ENCODE results near the gene PDGFC. TPM values are rescaled to one million over a fixed set of nuclear protein-coding genes. Genes with fewer than 3 reads are reported as not detected.
A peak's percentile ranks its signal among the peaks of the same experiment; 100 is the strongest.
"Not testable (repeated sequence)": the region's sequence is repeated elsewhere in the genome, so short reads cannot be mapped to it uniquely, and the experiment has no call there.

The PDGFC gene
- total RNA-seq, 1 experiment from 2014 or later, result 30.3 TPM

DNA sequence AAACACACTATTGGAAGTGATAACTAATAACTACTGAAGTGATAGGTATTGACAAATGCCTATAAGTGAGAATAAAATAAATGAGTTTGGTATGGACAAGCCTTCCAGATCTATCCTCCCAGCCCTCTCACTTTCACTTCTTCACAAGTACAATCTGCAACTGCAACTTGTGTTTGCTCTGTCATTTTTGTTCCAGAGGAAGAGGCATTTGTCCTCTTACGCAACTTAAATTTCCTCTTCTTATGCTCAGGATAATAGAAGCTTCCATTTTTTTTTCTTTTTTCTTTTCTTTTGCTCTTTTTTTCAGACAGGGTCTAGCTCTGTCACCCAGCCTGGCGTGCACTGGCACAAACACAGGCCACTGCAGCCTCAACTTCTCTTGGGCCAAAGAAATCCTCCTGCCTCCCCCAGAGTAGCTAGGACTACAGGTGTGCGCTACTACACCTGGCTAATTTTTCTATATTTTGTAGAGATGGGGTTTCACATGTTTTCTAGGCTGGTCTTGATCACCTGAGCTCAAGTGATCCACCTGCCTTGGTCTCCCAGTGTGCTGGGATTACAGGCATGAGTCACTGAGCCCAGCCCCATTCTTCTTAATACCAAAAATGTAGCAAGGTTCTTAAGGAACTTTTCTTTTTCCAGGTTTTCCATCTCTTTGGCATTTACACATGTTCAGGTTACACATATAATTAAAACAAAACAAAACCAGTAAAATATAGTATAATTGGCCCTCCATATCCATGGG is 73.1 kb downstream of the PDGFC start:
- Histone ChIP-seq H3K9me3 (no peaks in the 10 kb centered on the region), H3K4me3 (no peak overlapping the region), H3K27me3 (no peaks in the 10 kb centered on the region), H3K36me3 (no peaks in the 10 kb centered on the region)
- DNase-seq, result no peak

DNA sequence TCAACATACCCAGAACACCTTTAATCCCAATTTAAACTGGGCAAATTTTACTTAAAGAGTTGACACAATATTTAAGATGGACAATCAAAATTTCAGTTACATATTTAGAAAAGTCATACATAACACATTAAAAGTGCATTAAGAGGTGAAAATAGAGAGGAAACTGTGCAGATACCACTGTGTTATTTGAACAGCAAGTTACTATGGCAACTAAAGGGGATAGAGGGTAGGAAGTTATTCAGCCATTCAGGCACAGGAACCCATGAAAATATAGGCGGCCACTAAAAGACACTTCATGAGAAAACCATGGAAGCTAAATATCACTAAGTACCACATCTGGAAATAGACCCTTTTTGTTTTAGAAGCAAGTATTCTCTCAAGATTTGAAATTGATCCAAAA is 75.1 kb downstream of the PDGFC start:
- no peak for DNase-seq
- H3K27me3 ChIP-seq, result no peaks in the 10 kb centered on the region
- H3K36me3 ChIP-seq, result no peaks in the 10 kb centered on the region
- no peak overlapping the region for H3K4me3 ChIP-seq
- no peaks in the 10 kb centered on the region for H3K9me3 ChIP-seq

DNA sequence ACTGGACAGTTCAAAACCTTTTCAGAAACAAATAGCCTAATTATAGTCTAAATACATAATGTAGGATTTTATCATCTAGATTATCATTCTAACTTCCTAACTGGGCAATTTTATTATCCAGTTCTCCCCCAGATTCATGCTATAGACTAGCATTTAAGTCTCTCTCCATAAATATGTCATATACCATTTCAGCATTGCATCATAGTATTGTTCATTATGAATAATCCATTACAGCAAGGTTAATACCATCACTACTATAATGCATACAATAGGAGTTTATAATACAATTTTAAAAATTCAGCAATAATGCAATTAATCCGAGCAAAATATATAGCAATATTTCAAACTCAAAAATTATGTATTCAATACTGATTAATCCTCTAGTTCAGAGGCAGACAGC is 77.4 kb downstream of the PDGFC start:
- no peaks in the 10 kb centered on the region for H3K27me3 ChIP-seq
- H3K9me3 ChIP-seq, result no peaks in the 10 kb centered on the region
- no peak overlapping the region for H3K4me3 ChIP-seq
- no peak for DNase-seq
- H3K36me3 ChIP-seq, result no peaks in the 10 kb centered on the region

DNA sequence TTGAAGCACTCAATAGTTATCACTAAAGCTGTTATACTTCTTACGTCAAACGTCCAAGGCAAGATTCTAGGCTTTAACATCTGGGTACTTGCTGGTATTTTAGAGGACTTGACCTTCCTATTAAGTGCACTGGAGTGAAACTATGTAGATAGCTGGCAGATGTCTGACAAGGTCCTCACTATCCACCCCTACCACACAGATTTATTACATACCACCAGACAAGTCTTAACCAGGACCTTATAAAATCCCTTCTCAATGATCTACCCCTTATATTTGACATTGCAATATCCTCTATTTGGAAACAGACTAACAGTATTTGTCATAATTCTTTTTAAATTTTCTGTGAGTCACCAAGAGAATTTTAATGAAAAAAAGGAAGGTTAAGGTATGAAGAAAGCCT is 78.8 kb downstream of the PDGFC start:
- Histone ChIP-seq H3K27me3 (no peaks in the 10 kb centered on the region), H3K4me3 (no peak overlapping the region), H3K9me3 (no peaks in the 10 kb centered on the region), H3K36me3 (no peaks in the 10 kb centered on the region)
- DNase-seq, result no peak

DNA sequence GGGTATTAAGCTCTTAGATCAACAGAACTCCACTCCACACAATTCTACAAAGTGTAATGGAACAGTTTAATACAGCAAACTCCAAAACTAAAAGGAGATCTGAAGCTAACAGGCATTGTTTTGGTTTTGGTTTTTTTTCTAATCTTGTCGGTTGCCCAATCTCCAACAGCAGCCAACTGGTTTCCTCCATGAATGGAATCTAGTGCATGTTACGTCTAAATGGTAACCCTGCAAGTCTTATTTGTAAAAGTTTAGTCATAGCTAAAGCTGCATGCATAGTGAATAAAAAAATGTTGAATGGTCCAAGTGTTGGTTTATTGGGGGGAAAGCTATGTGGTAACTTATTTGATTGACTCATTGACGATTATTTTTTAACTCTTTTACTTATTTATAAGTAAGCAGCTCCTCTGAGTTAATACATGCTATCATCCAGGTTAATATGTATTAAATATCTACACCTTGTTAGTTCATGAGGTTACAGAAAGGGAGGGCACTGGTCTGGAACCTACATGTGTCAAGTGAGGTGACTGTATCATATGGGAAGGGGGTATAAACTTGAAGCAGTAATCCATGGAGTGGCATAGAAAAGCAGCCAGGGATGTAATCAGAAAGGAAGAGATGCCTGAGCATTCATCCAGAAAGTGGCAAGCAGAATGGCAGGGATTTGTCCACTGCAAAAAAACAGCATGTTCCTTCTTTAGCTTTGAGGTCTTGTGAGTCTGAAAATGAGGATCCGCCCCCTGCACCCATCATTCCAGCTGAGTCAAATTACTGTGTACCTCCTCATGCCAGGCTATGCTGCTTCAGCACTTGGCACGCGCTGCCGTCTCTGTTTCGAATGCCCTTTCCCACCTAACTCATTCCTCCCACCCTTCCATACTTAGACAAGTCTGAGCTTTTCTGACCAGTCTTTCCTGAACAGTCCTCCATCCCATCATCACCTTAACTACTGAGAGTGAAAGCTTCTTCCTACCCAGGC is 81.7 kb downstream of the PDGFC start:
- H3K36me3 ChIP-seq, result no peaks in the 10 kb centered on the region
- no peaks in the 10 kb centered on the region for H3K27me3 ChIP-seq
- H3K9me3 ChIP-seq, result peaks cover 7% of the 10 kb centered on the region; the same call in 1 of the 2 replicates
- H3K4me3 ChIP-seq, result no peak overlapping the region
- DNase-seq, result peak; percentile 49

DNA sequence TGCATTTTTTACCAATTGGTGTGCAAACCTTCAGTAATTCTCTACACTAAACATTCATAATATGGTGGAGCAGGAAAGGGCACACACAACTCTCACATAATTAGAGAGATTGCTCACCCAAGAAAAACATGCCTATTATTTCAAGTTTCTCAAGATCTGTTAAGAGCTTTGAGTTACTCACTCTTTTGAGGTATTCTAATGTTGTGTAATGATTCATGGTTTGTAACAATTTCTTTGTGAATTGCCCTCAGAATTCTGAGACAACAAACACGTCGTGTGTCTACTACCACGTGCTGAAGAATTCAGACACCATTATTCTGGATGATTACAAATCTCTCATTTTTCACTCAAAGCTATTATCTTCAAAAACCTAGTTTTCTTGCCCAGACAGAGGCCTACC is 82.8 kb downstream of the PDGFC start:
- H3K9me3 ChIP-seq, result peaks cover 7% of the 10 kb centered on the region; the same call in 1 of the 2 replicates

DNA sequence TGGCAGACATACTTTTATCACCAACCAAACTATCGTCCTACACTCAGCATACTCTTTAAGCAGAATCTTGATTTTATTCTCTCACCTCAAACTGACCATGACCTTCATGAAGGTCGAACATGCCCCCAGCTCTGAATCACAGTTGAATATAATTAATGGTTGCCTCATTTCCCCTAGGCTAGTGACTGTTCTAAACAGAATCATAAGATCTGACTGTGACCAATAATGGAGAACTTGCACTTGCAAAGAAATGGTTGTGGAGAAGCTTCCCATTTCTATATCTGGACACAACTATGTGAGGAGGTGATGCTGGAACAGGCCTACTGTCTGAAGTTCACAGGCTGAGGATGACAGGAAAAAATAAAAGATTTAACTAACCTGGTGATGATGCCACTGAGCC is 85.1 kb downstream of the PDGFC start:
- Histone ChIP-seq H3K27me3 (no peaks in the 10 kb centered on the region), H3K9me3 (peaks cover 7% of the 10 kb centered on the region; the same call in 1 of the 2 replicates), H3K4me3 (no peak overlapping the region), H3K36me3 (no peaks in the 10 kb centered on the region)
- no peak for DNase-seq

More for the DNA sequence above, 82.8 kb downstream of the PDGFC start:
- H3K4me3 ChIP-seq, result no peak overlapping the region
- DNase-seq, result no peak
- no peaks in the 10 kb centered on the region for H3K36me3 ChIP-seq
- H3K27me3 ChIP-seq, result no peaks in the 10 kb centered on the region

DNA sequence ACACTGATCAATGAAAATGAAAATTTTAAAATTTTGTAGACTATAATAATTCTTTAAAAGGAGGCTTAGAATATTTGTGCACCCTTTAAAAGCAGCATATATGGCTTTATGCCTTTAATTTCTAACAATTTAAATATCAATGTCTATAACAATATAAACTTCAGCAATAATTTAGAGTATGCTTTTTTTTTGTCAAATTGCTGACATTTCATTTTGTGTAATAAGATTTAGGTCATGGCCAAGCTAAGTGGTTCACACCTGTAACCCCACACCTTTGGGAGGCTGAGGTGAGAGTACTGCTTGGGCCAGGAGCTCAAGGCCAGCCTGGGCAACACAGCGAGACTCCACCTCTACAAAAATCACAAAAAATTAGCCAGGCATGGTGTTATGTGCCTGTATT is 86.2 kb downstream of the PDGFC start:
- DNase-seq, result no peak
- H3K4me3 ChIP-seq, result no peak overlapping the region
- H3K9me3 ChIP-seq, result peaks cover 7% of the 10 kb centered on the region; the same call in 1 of the 2 replicates
- H3K27me3 ChIP-seq, result no peaks in the 10 kb centered on the region
- H3K36me3 ChIP-seq, result no peaks in the 10 kb centered on the region

DNA sequence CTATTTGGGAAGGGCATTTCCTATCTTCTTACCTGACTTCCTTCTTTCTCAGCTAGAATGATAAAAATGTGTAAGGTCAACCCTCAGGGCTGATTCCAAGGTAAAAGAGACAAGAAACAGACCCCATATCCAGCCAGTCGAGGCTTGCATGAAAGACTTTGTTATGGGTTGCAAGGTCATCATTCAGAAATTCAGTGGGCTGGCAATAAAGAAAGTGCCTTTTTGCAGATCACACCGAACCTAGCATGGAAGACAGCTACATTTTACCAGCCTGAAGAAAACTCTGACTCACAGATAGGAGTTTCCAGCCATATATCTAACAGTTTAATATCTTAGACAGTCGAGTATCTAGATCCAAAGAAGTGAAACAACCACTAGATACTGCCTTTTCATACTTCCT is 87.4 kb downstream of the PDGFC start:
- H3K36me3 ChIP-seq, result no peaks in the 10 kb centered on the region
- H3K9me3 ChIP-seq, result peaks cover 7% of the 10 kb centered on the region; the same call in 1 of the 2 replicates
- DNase-seq, result no peak
- H3K4me3 ChIP-seq, result no peak overlapping the region
- H3K27me3 ChIP-seq, result no peaks in the 10 kb centered on the region

DNA sequence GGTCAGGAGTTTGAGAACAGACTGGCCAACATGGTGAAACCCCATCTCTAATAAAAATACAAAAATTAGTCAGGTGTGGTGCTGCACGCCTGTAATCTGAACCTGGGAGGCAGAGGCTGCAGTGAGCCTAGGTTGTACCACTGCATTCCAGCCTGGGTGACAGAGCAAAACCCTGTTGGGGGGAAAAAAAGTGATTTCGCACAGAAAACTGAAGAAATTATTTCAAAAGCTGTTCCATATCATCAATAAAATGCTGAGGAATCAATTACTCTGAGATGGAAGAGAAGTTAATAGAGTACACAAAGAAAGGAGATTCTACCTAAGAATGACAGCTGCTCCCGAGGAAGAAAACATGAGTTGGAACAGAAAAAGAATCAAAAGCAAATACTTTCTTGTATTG is 95.9 kb downstream of the PDGFC start:
- H3K36me3 ChIP-seq, result no peaks in the 10 kb centered on the region
- no peaks in the 10 kb centered on the region for H3K27me3 ChIP-seq
- no peak overlapping the region for H3K4me3 ChIP-seq
- no peaks in the 10 kb centered on the region for H3K9me3 ChIP-seq
- no peak for DNase-seq

DNA sequence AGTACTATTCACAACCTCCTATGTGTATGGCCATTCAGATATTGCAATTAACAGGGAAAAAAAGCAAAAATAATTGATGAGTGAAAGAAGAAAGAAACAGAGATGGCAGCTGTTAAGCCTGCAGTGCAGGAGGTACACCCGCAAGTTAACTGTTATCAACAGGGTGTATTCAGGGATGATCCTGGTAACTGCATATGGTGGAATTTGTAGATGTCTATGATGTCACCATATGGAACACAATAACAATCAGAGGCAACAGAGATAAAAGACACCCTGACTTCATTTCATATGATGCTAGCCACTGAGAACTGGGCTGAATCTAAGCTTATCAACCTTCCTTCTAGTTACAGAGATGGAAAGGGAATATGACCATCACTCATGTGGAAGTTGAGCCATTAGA is 96.5 kb downstream of the PDGFC start:
- H3K4me3 ChIP-seq, result no peak overlapping the region
- H3K27me3 ChIP-seq, result no peaks in the 10 kb centered on the region
- H3K36me3 ChIP-seq, result no peaks in the 10 kb centered on the region
- H3K9me3 ChIP-seq, result no peaks in the 10 kb centered on the region
- no peak for DNase-seq

DNA sequence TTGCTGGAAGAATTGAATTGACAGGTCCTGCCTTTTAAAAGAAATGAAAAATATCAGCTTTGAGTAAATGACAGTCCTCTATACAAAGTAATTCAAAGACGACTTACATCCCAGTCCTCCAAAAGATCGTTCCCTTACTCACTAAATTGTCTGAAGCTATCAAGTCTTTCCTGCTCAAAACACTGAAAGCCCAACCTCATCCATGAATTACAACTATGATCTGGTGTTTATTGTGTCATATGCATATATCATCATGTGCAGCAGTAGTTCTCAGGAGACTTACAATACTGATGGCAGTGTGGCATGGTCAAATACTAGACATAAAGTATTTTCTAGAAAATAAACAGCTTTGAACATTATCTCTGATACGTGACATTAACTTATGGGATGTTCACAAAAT is 97.8 kb downstream of the PDGFC start:
- no peaks in the 10 kb centered on the region for H3K9me3 ChIP-seq
- H3K36me3 ChIP-seq, result no peaks in the 10 kb centered on the region
- H3K4me3 ChIP-seq, result no peak overlapping the region
- DNase-seq, result no peak
- no peaks in the 10 kb centered on the region for H3K27me3 ChIP-seq

DNA sequence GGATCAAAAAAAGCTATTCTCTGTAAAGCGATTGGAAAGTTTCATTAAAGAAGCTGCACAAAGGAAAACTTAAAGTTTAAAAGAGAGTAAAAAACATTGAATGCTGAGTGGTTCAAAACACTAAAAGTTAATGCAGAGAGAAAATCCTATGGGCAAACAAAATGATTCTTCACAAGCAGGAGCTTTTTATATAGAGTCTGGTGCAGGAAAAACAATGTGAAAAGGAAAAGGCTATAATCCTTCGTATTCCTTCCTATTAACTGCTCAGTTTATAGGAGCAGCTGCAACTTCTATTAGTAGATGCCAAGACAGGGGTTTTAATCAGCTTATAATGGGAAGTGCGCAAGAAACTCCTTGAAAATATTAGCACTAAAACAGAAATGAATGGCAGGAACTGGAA is 100.7 kb downstream of the PDGFC start:
- peaks cover 3% of the 10 kb centered on the region; the same call in 1 of the 2 replicates for H3K36me3 ChIP-seq

DNA sequence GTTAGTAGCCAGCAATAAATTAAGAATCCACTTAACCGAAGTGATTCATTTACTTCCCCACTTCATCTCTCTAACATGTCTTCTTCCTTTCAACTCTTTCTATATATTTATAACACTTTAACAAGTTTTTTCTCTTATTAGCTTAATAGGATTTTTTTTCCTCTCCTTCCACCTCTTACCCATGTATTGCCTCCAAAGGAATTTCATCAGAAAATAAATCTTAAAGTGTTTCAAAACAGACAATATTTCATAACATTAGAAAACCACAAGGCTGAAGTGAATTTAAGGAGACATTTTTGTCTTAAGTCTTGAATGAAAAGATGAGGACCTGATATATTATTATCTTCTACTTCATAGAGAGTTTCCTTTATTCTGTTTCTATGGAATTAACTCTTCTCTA is 101.5 kb downstream of the PDGFC start:
- no peaks in the 10 kb centered on the region for H3K27me3 ChIP-seq
- no peak overlapping the region for H3K4me3 ChIP-seq
- no peak for DNase-seq
- peaks cover 3% of the 10 kb centered on the region; the same call in 1 of the 2 replicates for H3K36me3 ChIP-seq
- H3K9me3 ChIP-seq, result no peaks in the 10 kb centered on the region

More for the DNA sequence above, 100.7 kb downstream of the PDGFC start:
- H3K4me3 ChIP-seq, result no peak overlapping the region
- no peaks in the 10 kb centered on the region for H3K9me3 ChIP-seq
- no peaks in the 10 kb centered on the region for H3K27me3 ChIP-seq
- no peak for DNase-seq

DNA sequence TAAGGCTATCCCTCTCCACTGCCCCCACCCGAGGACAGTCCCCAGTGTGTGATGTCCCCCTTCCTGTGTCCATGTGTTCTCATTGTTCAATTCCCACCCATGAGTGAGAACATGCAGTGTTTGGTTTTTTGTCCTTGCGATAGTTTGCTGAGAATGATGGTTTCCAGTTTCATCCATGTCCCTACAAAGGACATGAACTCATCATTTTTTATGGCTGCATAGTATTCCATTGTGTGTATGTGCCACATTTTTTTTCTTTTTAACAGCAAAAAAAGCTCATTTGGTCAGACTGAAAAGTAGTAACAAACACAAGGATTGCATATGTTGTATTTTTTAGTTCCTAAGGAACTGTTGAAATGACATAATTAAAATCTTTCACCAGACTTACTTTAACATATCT is 105.5 kb downstream of the PDGFC start:
- not testable (repeated sequence) for H3K27me3 ChIP-seq, H3K4me3 ChIP-seq, DNase-seq, H3K36me3 ChIP-seq, H3K9me3 ChIP-seq

DNA sequence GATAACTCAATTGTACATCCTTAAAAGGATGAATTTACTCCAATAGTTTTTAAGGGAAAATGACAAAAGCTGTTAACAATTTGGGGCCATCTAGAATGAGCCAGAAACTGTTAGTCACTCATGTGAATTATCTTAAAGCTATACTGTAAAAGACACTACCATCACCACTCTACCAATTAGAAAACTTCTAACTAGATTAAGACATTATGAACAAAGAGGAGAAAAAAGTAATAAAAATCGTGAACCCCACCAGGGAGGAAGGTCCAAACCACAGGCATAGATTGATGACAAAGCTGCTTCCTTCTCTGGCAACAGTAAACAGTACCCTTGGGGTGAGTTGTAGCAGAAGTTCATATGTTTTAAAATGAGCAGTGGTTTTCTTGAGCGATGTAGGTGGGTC is 106.1 kb downstream of the PDGFC start:
- H3K9me3 ChIP-seq, result no peaks in the 10 kb centered on the region
- peaks cover 3% of the 10 kb centered on the region; the same call in 1 of the 2 replicates for H3K36me3 ChIP-seq
- no peak overlapping the region for H3K4me3 ChIP-seq
- no peaks in the 10 kb centered on the region for H3K27me3 ChIP-seq
- DNase-seq, result no peak

DNA sequence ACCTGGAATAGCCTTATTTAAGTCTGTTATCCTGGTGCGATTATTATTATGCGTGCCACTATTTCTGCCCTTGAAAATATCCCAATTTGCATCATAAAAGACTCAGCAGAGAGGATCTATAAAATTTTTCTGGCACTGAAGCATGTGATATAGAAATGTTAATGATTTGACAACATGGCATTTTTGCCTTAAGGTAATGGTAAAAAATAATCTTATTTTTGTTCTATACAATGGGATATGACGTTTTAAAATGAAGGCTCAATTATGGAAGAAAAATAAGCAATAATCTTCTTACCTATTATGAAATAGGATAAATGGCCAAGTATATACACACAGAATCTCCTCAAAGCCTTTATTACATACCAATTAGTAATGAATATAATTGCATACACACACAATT is 113.5 kb downstream of the PDGFC start:
- H3K4me3 ChIP-seq, result no peak overlapping the region
- no peaks in the 10 kb centered on the region for H3K36me3 ChIP-seq
- H3K9me3 ChIP-seq, result no peaks in the 10 kb centered on the region

More for the DNA sequence above, 113.5 kb downstream of the PDGFC start:
- DNase-seq, result no peak
- no peaks in the 10 kb centered on the region for H3K27me3 ChIP-seq

All from MG63 (cell line).